Measurements from ENCODE around the gene FDXACB1.
"Not testable (repeated sequence)": the region's sequence is repeated elsewhere in the genome, so short reads cannot be mapped to it uniquely, and the experiment has no call there.

The FDXACB1 gene

GRCh38 chr11:111909378-111909777 lies 30.4 kb upstream of the FDXACB1 start:
- no peak for DNase-seq

GRCh38 chr11:111908639-111909305 lies 29.8 kb upstream of the FDXACB1 start:
- DNase-seq = no peak

DNA sequence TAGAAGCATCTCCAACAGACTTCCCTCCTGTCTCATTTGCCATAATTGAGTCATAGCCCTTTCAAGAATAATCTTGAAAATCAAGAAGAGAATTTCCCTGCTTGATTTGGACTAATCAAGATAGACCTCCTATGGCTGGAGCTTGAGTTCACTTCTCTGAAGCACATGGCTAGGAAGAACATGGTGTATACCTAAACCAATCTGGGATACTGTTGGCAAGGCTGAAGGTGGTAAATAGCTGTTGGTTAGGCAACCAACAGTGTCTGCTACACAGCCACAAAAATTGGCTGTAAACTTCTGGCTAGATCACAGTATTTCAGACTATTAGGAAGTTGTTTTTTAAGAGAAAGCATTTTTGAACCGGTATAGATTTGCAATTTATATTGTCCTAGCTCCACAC lies 27.7 kb upstream of the FDXACB1 start:
- no peak for DNase-seq

- no peak for DNase-seq
Measured at GRCh38 chr11:111905411-111905810, 26.4 kb upstream of the FDXACB1 start.

- no peak for DNase-seq
Measured at GRCh38 chr11:111886844-111887243, 7.9 kb upstream of the FDXACB1 start.

- no peak for DNase-seq
Measured at GRCh38 chr11:111886032-111886431, 7.1 kb upstream of the FDXACB1 start.

GRCh38 chr11:111885053-111885452 lies 6.1 kb upstream of the FDXACB1 start:
- DNase-seq = not testable (repeated sequence)

DNA sequence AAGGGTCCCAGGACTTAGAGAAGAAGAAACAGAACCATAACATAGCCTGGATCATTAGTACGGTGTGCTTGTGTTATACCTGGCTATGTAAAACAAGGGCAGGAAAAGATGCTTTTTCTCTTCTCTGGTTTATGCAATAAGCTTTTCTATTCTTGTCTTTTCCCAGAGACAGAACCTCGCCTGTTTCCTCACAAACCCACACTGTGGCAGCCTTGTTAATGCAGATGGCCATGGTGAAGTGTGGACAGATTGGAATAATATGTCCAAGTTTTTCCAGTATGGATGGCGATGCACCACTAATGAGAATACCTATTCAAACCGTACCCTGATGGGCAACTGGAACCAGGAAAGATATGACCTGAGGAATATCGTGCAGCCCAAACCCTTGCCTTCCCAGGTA lies 3.2 kb upstream of the FDXACB1 start:
- no peak for DNase-seq

DNA sequence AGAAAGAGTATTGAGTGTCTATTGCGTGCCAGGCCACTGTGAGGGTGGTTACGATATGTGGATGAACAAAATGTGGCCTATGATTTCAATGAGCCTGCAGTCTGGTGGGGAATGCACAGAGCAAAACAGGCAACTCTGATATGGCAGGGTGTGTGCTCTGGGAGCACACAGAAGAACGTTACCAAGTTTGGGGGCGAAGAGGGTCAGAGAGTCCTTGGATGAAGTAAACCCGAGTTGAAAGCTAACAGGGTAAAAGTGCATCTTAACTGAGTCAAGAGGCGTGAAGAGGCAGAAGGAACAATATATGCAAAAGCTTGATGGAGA lies 634 bp upstream of the FDXACB1 start:
- DNase-seq = no peak

DNA sequence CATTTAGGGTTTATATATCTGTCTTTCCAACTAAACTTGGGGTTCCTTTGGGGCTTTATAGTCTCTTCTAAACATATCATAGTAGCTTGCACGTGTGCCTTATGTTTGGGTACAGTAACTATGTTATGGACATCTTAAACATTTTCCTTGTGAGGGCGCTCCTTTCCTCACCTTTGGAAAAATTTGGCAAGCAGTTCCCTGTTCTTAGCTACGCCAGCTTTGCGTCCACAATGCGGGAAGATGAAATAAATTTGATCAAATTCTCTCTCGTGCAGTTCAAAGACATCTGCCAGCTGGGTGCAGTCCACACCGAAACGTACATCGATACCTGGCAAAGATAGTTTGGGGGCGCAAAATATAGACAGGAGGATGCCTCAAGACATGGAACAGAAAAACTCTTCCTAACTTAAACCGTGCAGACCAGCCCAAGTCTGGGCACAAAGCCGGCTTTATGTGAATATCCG lies 548 bp downstream of the FDXACB1 start:
- peak; percentile 49 for DNase-seq

GRCh38 chr11:111871693-111872161 lies 7.2 kb downstream of the FDXACB1 start:
- no peak for DNase-seq

- peak; percentile 67 for DNase-seq
Measured at GRCh38 chr11:111870886-111871692, 7.9 kb downstream of the FDXACB1 start, which contains the start of gene ALG9. ALG9 (minus strand) TSS chr11:111871581; CDS start chr11:111871482, 99 bp downstream.

DNA sequence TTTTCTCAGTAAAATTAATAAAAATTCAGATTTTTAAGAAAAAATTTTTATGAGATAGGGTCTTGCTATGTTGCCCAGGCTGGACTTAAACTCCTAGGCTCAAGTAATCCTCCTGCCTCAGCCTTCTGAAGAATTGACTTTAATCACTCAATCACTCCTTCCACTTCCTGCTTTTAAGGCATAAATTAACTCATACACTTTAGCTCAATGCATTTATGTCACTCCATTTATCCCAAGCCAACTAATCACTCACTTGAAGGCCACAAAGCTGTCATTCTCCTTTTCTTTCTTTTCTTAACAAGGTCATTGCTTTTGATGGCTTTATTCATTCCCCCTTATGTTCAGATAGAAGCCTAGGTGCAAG lies 8.5 kb downstream of the FDXACB1 start:
- no peak for DNase-seq

DNA sequence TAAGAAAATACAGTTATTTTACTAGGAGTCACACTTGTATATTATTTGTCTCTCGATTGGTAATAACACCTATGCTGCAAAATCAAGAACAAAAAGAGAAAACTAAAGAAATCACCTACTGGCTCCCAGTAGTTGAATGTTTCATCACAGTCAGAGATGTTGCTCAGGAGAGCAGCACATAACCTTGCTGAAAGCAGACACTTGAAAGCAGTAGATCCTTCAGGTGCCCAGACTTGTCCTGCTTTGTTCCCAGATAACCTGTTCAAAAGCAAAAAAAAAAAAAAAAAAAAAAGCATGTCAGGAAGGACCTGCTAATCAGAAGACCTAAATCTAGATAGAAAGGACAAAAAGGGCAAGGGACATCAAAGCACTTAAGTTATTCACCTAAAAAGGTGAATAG lies 8.9 kb downstream of the FDXACB1 start:
- no peak for DNase-seq

DNA sequence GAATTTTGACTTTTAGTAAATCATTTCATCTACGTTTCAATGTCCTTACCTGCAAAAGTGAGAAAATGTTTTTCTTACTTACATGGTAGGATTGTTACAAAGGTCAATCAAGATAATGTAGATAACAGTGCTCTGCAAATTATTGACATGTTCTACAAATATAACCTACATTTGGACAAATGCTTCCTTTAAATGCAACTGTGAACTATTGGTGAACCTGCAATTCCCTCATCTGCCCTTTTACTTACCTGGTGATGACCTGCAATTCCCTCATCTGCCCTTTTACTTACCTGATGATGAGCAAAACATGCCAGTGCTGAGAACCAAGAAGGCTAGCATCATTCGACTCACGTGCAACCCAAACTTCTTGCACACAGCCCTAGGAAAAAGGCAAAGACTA lies 18.7 kb downstream of the FDXACB1 start:
- no peak for DNase-seq

GRCh38 chr11:111855506-111855905 lies 23.5 kb downstream of the FDXACB1 start:
- no peak for DNase-seq

- DNase-seq = no peak
Measured at GRCh38 chr11:111852103-111852502, 26.9 kb downstream of the FDXACB1 start.

GRCh38 chr11:111851636-111852035 lies 27.3 kb downstream of the FDXACB1 start:
- DNase-seq = no peak

DNA sequence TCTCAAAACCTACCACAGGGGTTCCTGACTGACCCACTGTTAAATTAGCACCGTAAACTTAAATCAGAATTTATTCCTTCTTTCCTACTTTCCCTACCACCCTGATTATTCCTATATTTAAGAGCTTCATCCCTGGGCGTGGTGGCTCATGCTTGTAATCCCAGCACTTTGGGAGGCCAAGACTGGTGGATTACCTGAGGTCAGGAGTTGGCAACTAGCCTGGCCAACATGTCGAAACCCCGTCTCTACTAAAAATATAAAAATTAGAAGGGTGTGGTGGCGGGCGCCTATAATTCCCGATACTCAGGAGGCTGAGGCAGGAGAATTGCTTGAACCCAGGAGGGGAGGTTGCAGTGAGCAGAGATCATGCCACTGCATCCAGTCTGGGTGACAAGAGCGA lies 27.9 kb downstream of the FDXACB1 start:
- DNase-seq = no peak

- no peak for DNase-seq
Measured at GRCh38 chr11:111849631-111850030, 29.3 kb downstream of the FDXACB1 start.

- no peak for DNase-seq
Measured at GRCh38 chr11:111846636-111847035, 32.3 kb downstream of the FDXACB1 start.

- no peak for DNase-seq
Measured at GRCh38 chr11:111846063-111846462, 32.9 kb downstream of the FDXACB1 start.

DNA sequence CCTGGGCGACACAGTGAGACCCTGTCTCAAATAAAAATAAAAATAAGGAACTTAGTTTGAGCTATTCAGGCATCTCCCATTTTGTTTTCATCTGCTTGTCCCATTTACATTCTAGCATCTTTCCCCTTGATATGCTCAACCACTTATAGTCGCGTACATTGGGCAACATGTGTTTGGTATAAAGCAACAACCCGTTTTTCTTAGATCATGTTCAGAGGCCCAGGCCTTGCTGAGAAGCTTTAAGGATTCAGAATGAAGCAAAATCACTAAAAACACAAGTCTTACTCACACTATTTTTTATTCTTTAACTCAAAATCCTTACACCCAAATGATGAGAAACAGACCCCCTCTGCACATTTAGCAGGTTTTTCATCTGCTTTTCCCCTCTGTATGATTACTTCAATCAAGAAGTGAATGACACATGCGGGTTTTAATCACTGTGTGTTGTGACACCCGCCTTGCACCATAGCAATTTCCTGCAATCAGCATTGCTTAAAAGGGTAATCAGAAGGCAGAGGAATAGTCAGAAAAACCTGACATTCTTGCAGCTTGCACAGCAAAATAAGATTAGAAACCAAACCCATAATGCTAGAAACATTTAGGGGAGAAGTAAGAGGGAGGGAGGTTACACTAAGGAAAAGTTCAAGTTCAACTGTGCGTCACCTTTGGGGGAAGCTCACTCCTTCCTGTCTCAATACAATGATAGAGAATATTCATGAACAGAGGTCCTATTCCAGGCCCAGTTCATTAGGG lies 33.5 kb downstream of the FDXACB1 start:
- no peak for DNase-seq

DNA sequence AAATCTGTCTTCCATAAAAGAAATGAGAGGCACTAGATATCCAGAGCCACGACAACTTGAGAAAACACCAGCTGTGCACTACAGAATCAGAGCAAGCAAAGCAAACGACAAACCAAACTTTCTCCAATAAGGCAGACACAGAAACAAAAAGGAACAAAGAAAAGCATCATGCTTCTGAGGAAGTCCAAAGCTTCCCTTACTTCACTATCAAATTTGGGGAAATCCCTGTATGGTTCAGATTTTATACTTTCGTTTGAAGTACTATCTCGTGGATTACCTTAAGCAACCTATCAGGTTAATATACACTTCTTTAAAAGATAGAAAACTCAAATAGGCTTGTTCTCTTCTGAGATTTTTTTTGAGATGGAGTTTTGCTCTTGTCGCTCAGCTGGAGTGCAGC lies 35.3 kb downstream of the FDXACB1 start:
- no peak for DNase-seq
